PC-3 (cell line): Measurements from ENCODE around the gene BLTP2. TPM values are rescaled to one million over a fixed set of nuclear protein-coding genes. Genes with fewer than 3 reads are reported as not detected.

ENCODE experiments used
- ATAC-seq: fragments of 200-7000 bp; cut with Tn5 transposase; 2 replicates; pipeline ENCODE4 v1.9.1; 2020; ENCODE audit warnings: mild to moderate bottlenecking, moderate library complexity
- BruUV-seq: library from RNA; stranded (reverse); fragments of 400-500 nt; replicated peaks from 2 replicates; lab custom pipeline; 2021; lab: Mats Ljungman, UMichigan
- CTCF ChIA-PET: fragments of 300-600 bp; sonication (Branson Sonifier 250); formaldehyde crosslinking; loops from one replicate; lab custom pipeline; 2022; ENCODE audit warnings: antibody characterized with exemption; lab: Charles Lee
- POLR2A ChIA-PET: fragments of 300-600 bp; sonication (Branson Sonifier 250); formaldehyde crosslinking; loops from one replicate; lab custom pipeline; 2022; ENCODE audit warnings: antibody characterized with exemption; ENCODE audit not compliant: unreplicated experiment; lab: Charles Lee
- DNase-seq: peaks from one replicate; pipeline ENCODE4 v3.0.0-alpha.2; 2015
- H2AFZ ChIP-seq: fragments of 300-600 bp; sonication (generic); 2 replicates; pipeline ENCODE4 v1.6.0; 2016; ENCODE audit warnings: antibody characterized with exemption, low read length
- H3F3A ChIP-seq: fragments of 300-600 bp; sonication (generic); one replicate; pipeline ENCODE4 v1.6.0; 2017; ENCODE audit warnings: antibody characterized with exemption, low read length, control low read depth, mild to moderate bottlenecking; ENCODE audit not compliant: unreplicated experiment
- H3K27ac ChIP-seq: fragments of 300-600 bp; sonication (generic); 2 replicates; pipeline ENCODE4 v1.5.1; 2016; ENCODE audit warnings: mild to moderate bottlenecking, low read length
- H3K27me3 ChIP-seq: fragments of 300-600 bp; sonication (generic); 2 replicates; pipeline ENCODE4 v1.6.1; 2016; ENCODE audit warnings: low read length, mixed read lengths
- H3K36me3 ChIP-seq: fragments of 300-600 bp; sonication (generic); 2 replicates; pipeline ENCODE4 v1.6.1; 2016; ENCODE audit warnings: low read depth, mixed run types, low read length, mixed read lengths
- H3K4me1 ChIP-seq: fragments of 300-600 bp; sonication (generic); 2 replicates; pipeline ENCODE4 v1.5.1; 2016; ENCODE audit warnings: low read length; ENCODE audit not compliant: insufficient read depth
- H3K4me2 ChIP-seq: fragments of 300-600 bp; sonication (generic); 2 replicates; pipeline ENCODE4 v1.6.0; 2016; ENCODE audit warnings: low read length
- H3K4me3 ChIP-seq: fragments of 300-600 bp; sonication (generic); 2 replicates; pipeline ENCODE4 v1.5.1; 2016; ENCODE audit warnings: mild to moderate bottlenecking, low read length, mixed read lengths
- H3K79me2 ChIP-seq: fragments of 300-600 bp; sonication (generic); 2 replicates; pipeline ENCODE4 v1.6.1; 2017; ENCODE audit warnings: low read length, mixed read lengths
- H3K9ac ChIP-seq: fragments of 300-600 bp; sonication (generic); 2 replicates; pipeline ENCODE4 v1.6.0; 2016; ENCODE audit warnings: mild to moderate bottlenecking, low read length
- H3K9me2 ChIP-seq: fragments of 300-600 bp; sonication (generic); replicated peaks from 2 replicates; pipeline ENCODE4 v1.6.1; 2016; ENCODE audit warnings: mixed run types, low read length, mixed read lengths
- H3K9me3 ChIP-seq: fragments of 300-600 bp; sonication (generic); 2 replicates; pipeline ENCODE4 v1.6.1; 2016; ENCODE audit warnings: low read length, mixed read lengths
- H4K20me1 ChIP-seq: fragments of 300-600 bp; sonication (generic); 2 replicates; pipeline ENCODE4 v1.6.1; 2016; ENCODE audit warnings: low read length, mixed read lengths
- CTCF ChIP-seq: fragments of 300-600 bp; sonication (generic); conservative IDR thresholded peaks from 2 replicates; pipeline ENCODE4 v1.5.1; 2017; ENCODE audit warnings: antibody characterized with exemption, low read depth, mild to moderate bottlenecking, low read length
- EZH2 ChIP-seq: fragments of 300-600 bp; sonication (generic); IDR thresholded peaks from one replicate; pipeline ENCODE4 v1.6.1; 2017; ENCODE audit warnings: antibody characterized with exemption, mild to moderate bottlenecking, low read length; ENCODE audit not compliant: unreplicated experiment
- EZH2phosphoT487 ChIP-seq: fragments of 300-600 bp; sonication (generic); IDR thresholded peaks from 2 replicates; pipeline ENCODE4 v1.6.1; 2018; ENCODE audit warnings: mild to moderate bottlenecking, antibody characterized with exemption, low read length, borderline replicate concordance
- intact Hi-C: fragments of 100-400 bp; cut with micrococcal nuclease; formaldehyde crosslinking; loops from 2 replicates; pipeline ENCODE4 v1.9.0; 2023
- total RNA-seq: library from RNA; depleted of rRNA; stranded (reverse); fragments of >200 nt; gene quantifications from 2 replicates; pipeline ENCODE4 v1.2.3, GENCODE V29; 2014; rRNA removed

BLTP2 gene
- total RNA-seq, 1 experiment from 2014 or later = 103 TPM

- peak overlapping the region; percentile 98 for H2AFZ ChIP-seq
- ChIA-PET CTCF (no interaction called here), POLR2A (no interaction called here)
- peak overlapping the region; percentile 98 for H3K4me3 ChIP-seq
- ATAC-seq (no peak), DNase-seq (no peak)
- 0 out of 2 replicates have a peak, but pooled peaks cover under 1% of the 10 kb centered on the region for H3K36me3 ChIP-seq
- peak overlapping the region; percentile 98 for H3K27ac ChIP-seq
- BruUV-seq = TSS peak; percentile 68
- peak overlapping the region; percentile 91 for H3K9ac ChIP-seq
- H3K27me3 ChIP-seq = no peaks in the 10 kb centered on the region
- peak overlapping the region; percentile 99 for H3K4me2 ChIP-seq
- TF ChIP-seq EZH2phosphoT487 = no peak
- TF ChIP-seq EZH2 = no peak
- no peak for TF ChIP-seq CTCF
- H3K9me3 ChIP-seq = no peaks in the 10 kb centered on the region
- H3K9me2 ChIP-seq = no peaks in the 10 kb centered on the region
- peaks cover 8% of the 10 kb centered on the region; the same call in 1 of the 2 replicates for H3K4me1 ChIP-seq
- intact Hi-C loops = no loop called here
- H3F3A ChIP-seq = peaks cover 9% of the 10 kb centered on the region
- no peaks in the 10 kb centered on the region for H4K20me1 ChIP-seq
- peaks cover 22% of the 10 kb centered on the region for H3K79me2 ChIP-seq
These were observed 46.6 kb downstream of the BLTP2 start for GRCh38 chr17:28598389-28598788.

- peak overlapping the region; percentile 11 for H2AFZ ChIP-seq
- H3K4me2 ChIP-seq = peak overlapping the region; percentile 99
- DNase-seq (peak; percentile 25), ATAC-seq (no peak)
- no TSS peak for BruUV-seq
- H3F3A ChIP-seq = peaks cover 9% of the 10 kb centered on the region
- peaks cover 6% of the 10 kb centered on the region; the same call in 1 of the 2 replicates for H3K36me3 ChIP-seq
- H3K9me2 ChIP-seq = no peaks in the 10 kb centered on the region
- peak overlapping the region; percentile 98 for H3K27ac ChIP-seq
- no peaks in the 10 kb centered on the region for H4K20me1 ChIP-seq
- H3K79me2 ChIP-seq = peaks cover 28% of the 10 kb centered on the region
- ChIA-PET CTCF (no interaction called here), POLR2A (no interaction called here)
- no peak for TF ChIP-seq EZH2
- TF ChIP-seq CTCF = no peak
- TF ChIP-seq EZH2phosphoT487 = no peak
- intact Hi-C loops = no loop called here
- H3K4me3 ChIP-seq = peak overlapping the region; percentile 98
- peak overlapping the region; percentile 91 for H3K9ac ChIP-seq
- H3K4me1 ChIP-seq = peaks cover 8% of the 10 kb centered on the region; the same call in 1 of the 2 replicates
- no peaks in the 10 kb centered on the region for H3K27me3 ChIP-seq
- no peaks in the 10 kb centered on the region for H3K9me3 ChIP-seq
These were observed 47.2 kb downstream of the BLTP2 start for GRCh38 chr17:28597606-28598383.

Other genes starting within 250 kb of the BLTP2 start
- gene SLC46A1, start 238.9 kb downstream of the BLTP2 start, total RNA-seq = 10.4 and 12.9 TPM in 2 replicates
- gene SLC13A2, start 171.5 kb downstream of the BLTP2 start, total RNA-seq = not detected in 2 replicates
- not detected in 2 replicates for gene FOXN1, start 138.8 kb downstream of the BLTP2 start, total RNA-seq
- 68.4 and 82.1 TPM in 2 replicates for gene UNC119, start 92.5 kb downstream of the BLTP2 start, total RNA-seq
- 15.8 and 22.4 TPM in 2 replicates for gene PIGS, start 73.6 kb downstream of the BLTP2 start, total RNA-seq
- 42.6 and 72.9 TPM in 2 replicates for gene ALDOC, start 68.3 kb downstream of the BLTP2 start, total RNA-seq
- 86.6 and 118 TPM in 2 replicates for gene SPAG5, start 46.1 kb downstream of the BLTP2 start, total RNA-seq
- 4.4 and 7.2 TPM in 2 replicates for gene RSKR, start 31.0 kb downstream of the BLTP2 start, total RNA-seq
- gene SDF2, start 16.7 kb upstream of the BLTP2 start, total RNA-seq = 31.6 and 34.0 TPM in 2 replicates
- 32.2 and 38.8 TPM in 2 replicates for gene SUPT6H, start 17.0 kb upstream of the BLTP2 start, total RNA-seq
- 1.9 and 2.6 TPM in 2 replicates for gene PROCA1, start 66.7 kb upstream of the BLTP2 start, total RNA-seq
- 207 and 211 TPM in 2 replicates for gene RAB34, start 72.7 kb upstream of the BLTP2 start, total RNA-seq
- 390 and 515 TPM in 2 replicates for gene RPL23A, start 74.8 kb upstream of the BLTP2 start, total RNA-seq
- 7.1 and 9.3 TPM in 2 replicates for gene TLCD1, start 81.1 kb upstream of the BLTP2 start, total RNA-seq
- 2.4 and 3.7 TPM in 2 replicates for gene NEK8, start 83.6 kb upstream of the BLTP2 start, total RNA-seq
- 81.5 and 104 TPM in 2 replicates for gene TRAF4, start 98.9 kb upstream of the BLTP2 start, total RNA-seq
- gene FAM222B, start 197.6 kb upstream of the BLTP2 start, total RNA-seq = 4.8 and 6.5 TPM in 2 replicates
- 25.8 and 30.5 TPM in 2 replicates for gene ERAL1, start 209.9 kb upstream of the BLTP2 start, total RNA-seq